Osteoblast (primary cell): Measurements from ENCODE around the gene AP4M1. TPM values are rescaled to one million over a fixed set of nuclear protein-coding genes. Genes with fewer than 3 reads are reported as not detected.

Experiments
- DNase-seq: peaks from one replicate; pipeline ENCODE4 v3.0.0; 2011; ENCODE audit warnings: low spot score, mixed read lengths; ENCODE audit not compliant: insufficient read length; ENCODE audit errors: missing footprints
- H2AFZ ChIP-seq: 2 replicates; pipeline ENCODE4 v1.6.0; 2011; ENCODE audit warnings: mild to moderate bottlenecking, low read length
- H3K27ac ChIP-seq: 2 replicates; pipeline ENCODE4 v1.5.1; 2011; ENCODE audit warnings: mild to moderate bottlenecking, low read depth, low read length, moderate library complexity
- H3K27me3 ChIP-seq: 2 replicates; pipeline ENCODE4 v1.6.0; 2012; ENCODE audit warnings: mild to moderate bottlenecking, control low read depth, inconsistent platforms, low read length, moderate library complexity; ENCODE audit not compliant: insufficient read depth
- H3K36me3 ChIP-seq: 2 replicates; pipeline ENCODE4 v1.5.1; 2011; ENCODE audit warnings: mild to moderate bottlenecking, low read length, control low read depth, moderate library complexity; ENCODE audit not compliant: insufficient read depth
- H3K4me1 ChIP-seq: 2 replicates; pipeline ENCODE4 v1.5.1; 2011; ENCODE audit warnings: mild to moderate bottlenecking, low read length, control low read depth, moderate library complexity; ENCODE audit not compliant: insufficient read depth
- H3K4me2 ChIP-seq: 2 replicates; pipeline ENCODE4 v1.6.0; 2011; ENCODE audit warnings: mild to moderate bottlenecking, low read length; ENCODE audit not compliant: insufficient read depth
- H3K4me3 ChIP-seq: fragments of 200-600 bp; sonication (generic); 3 replicates; pipeline ENCODE4 v1.5.1; 2012; ENCODE audit warnings: mild to moderate bottlenecking, low read length, inconsistent platforms; ENCODE audit not compliant: insufficient read depth
- H3K79me2 ChIP-seq: 2 replicates; pipeline ENCODE4 v1.6.0; 2012; ENCODE audit warnings: mild to moderate bottlenecking, low read length, control low read depth, inconsistent platforms; ENCODE audit not compliant: insufficient read depth
- H3K9me3 ChIP-seq: 2 replicates; pipeline ENCODE4 v1.5.1; 2011; ENCODE audit warnings: low read depth, low read length, control low read depth
- H4K20me1 ChIP-seq: 2 replicates; pipeline ENCODE4 v1.6.0; 2012; ENCODE audit warnings: mild to moderate bottlenecking, low read length, control low read depth; ENCODE audit not compliant: insufficient read depth
- total RNA-seq: library from RNA; depleted of rRNA; stranded (reverse); fragments of >200 nt; gene quantifications from 2 replicates; pipeline ENCODE4 v1.2.3, GENCODE V29; 2012
- TF ChIP-seq, protein P1 (sequence below): IDR thresholded peaks from 2 replicates; pipeline ENCODE4 v1.5.1; 2011; ENCODE audit warnings: mild to moderate bottlenecking, low read depth, low read length, moderate library complexity; ENCODE audit errors: extremely low read depth

AP4M1 gene
- total RNA-seq, 1 donor = 19.5 TPM

DNA sequence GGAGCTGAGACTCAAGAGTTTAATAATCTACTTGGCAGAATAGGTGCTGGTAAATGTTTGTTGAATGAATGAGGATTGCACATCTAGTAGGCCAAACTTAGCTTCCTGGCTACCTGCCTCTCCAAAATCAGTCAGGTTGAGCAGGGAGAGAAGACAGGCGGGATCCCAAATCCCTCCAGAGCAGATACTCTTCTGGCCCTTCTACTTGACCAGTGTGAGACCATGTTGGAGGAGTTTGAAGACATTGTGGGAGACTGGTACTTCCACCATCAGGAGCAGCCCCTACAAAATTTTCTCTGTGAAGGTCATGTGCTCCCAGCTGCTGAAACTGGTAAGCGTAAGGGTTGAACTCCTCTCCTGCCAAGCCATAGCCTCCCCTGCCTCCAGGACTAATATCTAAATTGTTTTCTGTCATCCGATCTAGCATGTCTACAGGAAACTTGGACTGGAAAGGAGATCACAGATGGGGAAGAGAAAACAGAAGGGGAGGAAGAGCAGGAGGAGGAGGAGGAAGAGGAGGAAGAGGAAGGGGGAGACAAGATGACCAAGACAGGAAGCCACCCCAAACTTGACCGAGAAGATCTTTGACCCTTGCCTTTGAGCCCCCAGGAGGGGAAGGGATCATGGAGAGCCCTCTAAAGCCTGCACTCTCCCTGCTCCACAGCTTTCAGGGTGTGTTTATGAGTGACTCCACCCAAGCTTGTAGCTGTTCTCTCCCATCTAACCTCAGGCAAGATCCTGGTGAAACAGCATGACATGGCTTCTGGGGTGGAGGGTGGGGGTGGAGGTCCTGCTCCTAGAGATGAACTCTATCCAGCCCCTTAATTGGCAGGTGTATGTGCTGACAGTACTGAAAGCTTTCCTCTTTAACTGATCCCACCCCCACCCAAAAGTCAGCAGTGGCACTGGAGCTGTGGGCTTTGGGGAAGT is 23.1 kb downstream of the AP4M1 start:
- peaks cover 14% of the 10 kb centered on the region for H3K36me3 ChIP-seq
- TF ChIP-seq, protein P1, sequence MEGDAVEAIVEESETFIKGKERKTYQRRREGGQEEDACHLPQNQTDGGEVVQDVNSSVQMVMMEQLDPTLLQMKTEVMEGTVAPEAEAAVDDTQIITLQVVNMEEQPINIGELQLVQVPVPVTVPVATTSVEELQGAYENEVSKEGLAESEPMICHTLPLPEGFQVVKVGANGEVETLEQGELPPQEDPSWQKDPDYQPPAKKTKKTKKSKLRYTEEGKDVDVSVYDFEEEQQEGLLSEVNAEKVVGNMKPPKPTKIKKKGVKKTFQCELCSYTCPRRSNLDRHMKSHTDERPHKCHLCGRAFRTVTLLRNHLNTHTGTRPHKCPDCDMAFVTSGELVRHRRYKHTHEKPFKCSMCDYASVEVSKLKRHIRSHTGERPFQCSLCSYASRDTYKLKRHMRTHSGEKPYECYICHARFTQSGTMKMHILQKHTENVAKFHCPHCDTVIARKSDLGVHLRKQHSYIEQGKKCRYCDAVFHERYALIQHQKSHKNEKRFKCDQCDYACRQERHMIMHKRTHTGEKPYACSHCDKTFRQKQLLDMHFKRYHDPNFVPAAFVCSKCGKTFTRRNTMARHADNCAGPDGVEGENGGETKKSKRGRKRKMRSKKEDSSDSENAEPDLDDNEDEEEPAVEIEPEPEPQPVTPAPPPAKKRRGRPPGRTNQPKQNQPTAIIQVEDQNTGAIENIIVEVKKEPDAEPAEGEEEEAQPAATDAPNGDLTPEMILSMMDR = no peak
- peaks cover 19% of the 10 kb centered on the region for H3K4me1 ChIP-seq
- no peak overlapping the region for H3K4me3 ChIP-seq
- no peaks in the 10 kb centered on the region for H3K27me3 ChIP-seq
- H2AFZ ChIP-seq = no peak overlapping the region
- no peak overlapping the region for H3K27ac ChIP-seq
- peaks cover 16% of the 10 kb centered on the region for H3K79me2 ChIP-seq
- no peaks in the 10 kb centered on the region for H3K9me3 ChIP-seq
- H4K20me1 ChIP-seq = no peaks in the 10 kb centered on the region
- no peak overlapping the region for H3K4me2 ChIP-seq
- DNase-seq = peak; percentile 77

DNA sequence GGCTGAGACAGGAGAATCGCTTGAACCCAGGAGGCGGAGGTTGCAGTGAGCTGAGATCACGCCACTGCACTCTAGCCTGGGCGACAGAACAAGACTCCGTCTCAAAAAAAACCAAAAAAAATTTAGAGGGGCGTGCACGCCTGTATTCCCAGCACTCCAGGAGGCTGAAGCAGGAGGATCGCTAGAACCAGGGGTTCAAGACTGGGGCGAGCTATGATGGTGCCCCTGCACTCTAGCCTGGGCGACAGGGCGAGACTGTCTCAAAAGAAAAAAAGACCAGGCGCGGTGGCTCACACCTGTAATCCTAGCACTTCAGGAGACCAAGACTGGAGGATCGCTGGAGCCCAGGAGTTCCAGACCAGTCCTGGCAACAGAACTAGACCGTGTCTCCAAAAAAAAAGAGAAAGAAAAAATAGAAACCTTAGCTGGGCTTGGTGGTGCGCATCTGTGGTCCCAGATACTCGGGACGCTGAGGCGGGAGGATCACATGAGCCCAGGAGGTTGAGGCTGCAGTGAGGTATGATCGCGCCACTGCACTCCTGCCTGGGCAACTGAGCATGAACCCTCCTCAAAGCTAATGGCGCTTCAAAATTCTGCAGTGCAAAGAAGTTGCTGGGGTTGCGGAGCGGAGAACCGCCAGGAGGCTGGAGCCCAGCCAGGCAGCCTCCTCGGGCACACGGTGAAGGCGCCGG is 24.9 kb downstream of the AP4M1 start:
- peaks cover 8% of the 10 kb centered on the region for H3K79me2 ChIP-seq
- DNase-seq = no peak
- peaks cover 7% of the 10 kb centered on the region for H3K4me1 ChIP-seq
- no peaks in the 10 kb centered on the region for H4K20me1 ChIP-seq
- peak overlapping the region; percentile 98 for H3K4me3 ChIP-seq
- H3K27me3 ChIP-seq = no peaks in the 10 kb centered on the region
- H2AFZ ChIP-seq = peak overlapping the region; percentile 98
- H3K4me2 ChIP-seq = peak overlapping the region; percentile 98
- H3K36me3 ChIP-seq = peaks cover 14% of the 10 kb centered on the region
- peak overlapping the region; percentile 92 for H3K27ac ChIP-seq
- TF ChIP-seq, protein P1 = no peak
- H3K9me3 ChIP-seq = no peaks in the 10 kb centered on the region

DNA sequence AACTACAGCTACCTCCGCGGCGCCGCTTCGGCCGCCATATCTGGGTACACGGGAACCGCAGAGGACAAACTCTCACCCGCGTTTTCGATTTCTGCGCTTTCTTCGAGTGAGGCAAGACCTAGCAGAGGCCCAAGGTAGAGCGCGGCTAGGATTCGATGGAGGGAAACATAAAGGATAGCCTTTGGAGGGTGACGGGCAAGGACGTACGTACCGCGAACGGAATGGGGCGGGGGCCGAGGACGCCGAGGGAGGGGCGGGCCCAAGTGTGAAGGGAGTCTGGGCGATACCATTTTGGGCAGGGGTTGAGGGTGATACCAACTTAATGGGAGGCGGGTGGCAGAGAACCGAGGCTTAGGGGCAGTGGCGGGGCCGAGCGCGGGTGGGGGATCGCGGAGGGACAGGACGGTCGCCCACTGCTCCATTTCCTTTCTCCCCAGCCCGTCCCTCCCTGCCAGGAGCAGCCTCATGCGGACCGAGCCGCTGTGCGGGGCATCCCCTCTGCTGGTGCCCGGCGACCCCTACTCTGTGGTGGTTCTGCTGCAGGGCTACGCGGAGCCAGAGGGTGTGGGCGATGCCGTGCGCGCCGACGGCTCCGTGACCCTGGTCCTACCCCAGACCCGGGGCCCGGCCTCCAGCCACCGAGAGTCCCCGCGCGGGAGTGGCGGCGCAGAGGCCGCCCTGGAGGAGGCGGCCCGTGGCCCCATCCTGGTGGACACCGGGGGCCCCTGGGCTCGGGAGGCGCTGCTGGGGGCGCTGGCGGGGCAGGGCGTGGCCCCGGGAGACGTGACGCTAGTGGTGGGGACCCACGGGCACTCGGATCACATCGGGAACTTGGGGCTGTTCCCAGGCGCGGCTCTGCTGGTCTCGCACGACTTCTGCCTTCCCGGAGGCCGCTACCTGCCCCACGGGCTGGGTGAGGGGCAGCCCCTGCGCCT is 25.8 kb downstream of the AP4M1 start, which contains the start of gene MBLAC1:
TSS of gene MBLAC1 (plus strand) at position 37 of the 935 bp plus-strand sequence. CDS start at position 466, 429 bp downstream.
- peak; percentile 98 for DNase-seq
- TF ChIP-seq, protein P1 = no peak
- H3K9me3 ChIP-seq = no peaks in the 10 kb centered on the region
- no peaks in the 10 kb centered on the region for H4K20me1 ChIP-seq
- H3K4me3 ChIP-seq = peak within 1 kb of the TSS; percentile 98
- peaks cover 8% of the 10 kb centered on the region for H3K79me2 ChIP-seq
- H3K4me1 ChIP-seq = peaks cover 7% of the 10 kb centered on the region
- peaks cover 14% of the 10 kb centered on the region for H3K36me3 ChIP-seq
- peak within 1 kb of the TSS; percentile 98 for H2AFZ ChIP-seq
- peak within 1 kb of the TSS; percentile 98 for H3K4me2 ChIP-seq
- H3K27me3 ChIP-seq = no peaks in the 10 kb centered on the region
- peak within 1 kb of the TSS; percentile 92 for H3K27ac ChIP-seq
